Thyroid gland (tissue), 4 donors: ENCODE results near the gene ARID2.

ENCODE experiments used
- CTCF ChIP-seq, 6 experiments: fragments of 200-600 bp in 3 of 6; fragments of 450-650 bp in 3 of 6; sonication (generic) in 3 of 6; IDR thresholded peaks; one replicate each; pipeline ENCODE4 v1.5.1; 2016 to 2019; ENCODE audit warnings: antibody characterized with exemption in 6 of 6, mild to moderate bottlenecking in 2 of 6, inconsistent platforms in 1 of 6, moderate library complexity in 1 of 6
- POLR2A ChIP-seq, 2 donors: fragments of 450-650 bp; IDR thresholded peaks; one replicate each; pipeline ENCODE4 v1.6.1; 2017; ENCODE audit warnings: antibody characterized with exemption in 2 of 2, mild to moderate bottlenecking in 2 of 2, moderate library complexity in 1 of 2

DNA sequence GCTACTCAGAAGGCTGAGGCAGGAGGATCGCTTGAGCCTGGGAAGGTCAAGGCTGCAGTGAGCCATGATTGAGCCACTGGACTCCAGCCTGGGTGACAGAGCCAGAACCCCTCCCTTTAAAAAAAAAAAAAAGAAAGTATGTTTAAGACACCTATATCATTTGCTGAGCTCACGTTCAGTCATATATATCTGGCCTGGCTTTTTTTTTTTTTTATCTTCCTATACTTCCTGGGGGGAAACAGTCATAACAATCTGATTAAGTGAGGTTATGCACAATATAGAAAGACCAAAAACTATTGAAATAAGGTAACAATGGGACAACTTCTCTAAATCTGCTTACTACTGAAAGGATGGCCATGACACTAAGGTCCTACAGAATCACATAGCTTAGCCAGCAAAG lies 9.4 kb upstream of the ARID2 start:
- no peak for TF ChIP-seq POLR2A (IDR thresholded peaks at IDR 0.05)
- no peak for TF ChIP-seq CTCF (IDR thresholded peaks at IDR 0.05)
